Muscle of leg (tissue), 11 donors: ENCODE data around the gene ZNF10. TPM values are rescaled to one million over a fixed set of nuclear protein-coding genes. Genes with fewer than 3 reads are reported as not detected.

Experiments used
- DNase-seq: peaks from one replicate; pipeline ENCODE4 v3.0.0; 2013
- H3K27ac ChIP-seq: one replicate; pipeline ENCODE4 v1.5.1; 2013; ENCODE audit warnings: mild to moderate bottlenecking, low read length, control low read depth
- H3K27me3 ChIP-seq: one replicate; pipeline ENCODE4 v1.6.1; 2013; ENCODE audit warnings: low read length; ENCODE audit not compliant: control insufficient read depth, insufficient read depth
- H3K36me3 ChIP-seq: one replicate; pipeline ENCODE4 v1.6.1; 2013; ENCODE audit warnings: low read length; ENCODE audit not compliant: control insufficient read depth, insufficient read depth
- H3K4me1 ChIP-seq: one replicate; pipeline ENCODE4 v1.6.1; 2013; ENCODE audit warnings: low read length; ENCODE audit not compliant: control insufficient read depth, insufficient read depth
- H3K4me3 ChIP-seq: one replicate; pipeline ENCODE4 v1.5.1; 2013; ENCODE audit warnings: low read length, control low read depth
- H3K9me3 ChIP-seq: replicated peaks from 2 replicates; pipeline ENCODE4 v1.6.1; 2013; ENCODE audit warnings: low read depth, low read length; ENCODE audit not compliant: control insufficient read depth
- WGBS: methylation state at CpG from one replicate; pipeline ENCODE4 v1.1.5; 2013; ENCODE audit warnings: missing lambda C conversion rate; ENCODE audit not compliant: insufficient coverage; 5-methylcytosine and 5-hydroxymethylcytosine counted together
- polyA plus RNA-seq, 8 donors: library from polyadenylated mRNA; unstranded; fragments of 120-200 nt; gene quantifications; one replicate each; pipeline versions ENCODE4 v1.2.1 to v1.2.3, GENCODE V29; 2013; ENCODE audit warnings: inconsistent platforms in 1 of 8, low replicate concordance in 1 of 8; ENCODE audit not compliant: insufficient read length in 8 of 8, insufficient read depth in 1 of 8
- total RNA-seq: library from RNA; stranded (reverse); fragments of 120-200 nt; gene quantifications from one replicate; pipeline ENCODE4 v1.2.4, GENCODE V29; 2013

Gene ZNF10
- total and polyA plus RNA-seq, 9 donors, result 4.6 to 7.0 (median 5.6) TPM

DNA sequence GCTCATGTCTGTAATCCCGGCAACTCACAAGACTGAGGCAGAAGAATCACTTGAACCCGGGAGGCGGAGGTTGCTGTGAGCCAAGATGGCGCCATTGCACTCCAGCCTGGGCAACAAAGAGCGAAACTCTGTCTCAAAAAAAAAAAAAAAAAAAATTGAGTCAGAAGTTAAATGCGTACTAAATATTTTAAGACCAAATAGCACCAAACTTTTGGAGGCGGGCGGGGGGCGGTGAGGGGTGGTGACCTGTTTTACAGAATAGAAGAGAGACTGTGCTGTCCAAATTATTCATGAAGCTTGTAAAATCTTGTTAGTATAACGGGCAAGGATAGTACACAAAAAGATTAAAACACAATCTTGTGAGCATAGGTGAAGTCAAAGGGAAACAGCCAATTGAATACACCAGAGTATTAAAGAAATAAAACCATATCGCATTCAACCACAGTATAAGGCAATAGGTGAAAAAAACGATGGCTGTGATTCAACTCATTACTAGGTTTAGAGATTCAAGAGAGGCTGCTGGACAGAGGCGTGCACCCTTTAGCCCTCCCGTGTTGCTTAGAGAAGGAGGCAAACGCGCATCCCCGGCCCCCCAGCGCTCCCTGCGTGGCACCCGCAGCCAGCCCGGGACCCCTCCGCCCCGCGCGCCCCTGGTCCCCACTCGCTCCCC, 924 bp upstream of the ZNF10 start:
- no peak for DNase-seq
- H3K27me3 ChIP-seq, result no peaks in the 10 kb centered on the region
- peak overlapping the region; percentile 91 for H3K4me3 ChIP-seq
- H3K9me3 ChIP-seq, result peaks cover 48% of the 10 kb centered on the region
- H3K27ac ChIP-seq, result peak overlapping the region; percentile 93
- H3K4me1 ChIP-seq, result no peaks in the 10 kb centered on the region
- WGBS, result 8% methylated on average over 15 of the region's 26 CpGs
- H3K36me3 ChIP-seq, result peaks cover 24% of the 10 kb centered on the region

DNA sequence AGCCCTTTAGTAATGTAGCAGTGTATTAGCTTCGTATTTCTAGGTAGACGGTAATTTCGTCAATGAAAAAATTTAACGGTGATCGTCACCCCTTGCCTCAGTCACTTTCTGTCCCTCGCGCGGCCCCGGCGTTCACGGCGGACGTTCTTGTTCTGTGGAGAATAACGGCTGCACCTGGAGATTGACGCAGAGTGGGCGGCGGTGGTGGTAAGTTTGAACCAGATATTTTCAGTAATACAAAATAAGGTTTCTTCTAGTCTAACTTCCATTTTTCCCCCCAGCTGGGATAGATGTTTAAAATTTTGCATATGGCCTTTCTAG, 341 bp downstream of the ZNF10 start:
- Histone ChIP-seq H3K36me3 (peaks cover 28% of the 10 kb centered on the region), H3K4me1 (no peaks in the 10 kb centered on the region), H3K27ac (peak overlapping the region; percentile 93), H3K4me3 (peak overlapping the region; percentile 91), H3K27me3 (no peaks in the 10 kb centered on the region), H3K9me3 (peaks cover 47% of the 10 kb centered on the region)
- peak; percentile 60 for DNase-seq
- 0% methylated on average over 4 of the region's 17 CpGs for WGBS

DNA sequence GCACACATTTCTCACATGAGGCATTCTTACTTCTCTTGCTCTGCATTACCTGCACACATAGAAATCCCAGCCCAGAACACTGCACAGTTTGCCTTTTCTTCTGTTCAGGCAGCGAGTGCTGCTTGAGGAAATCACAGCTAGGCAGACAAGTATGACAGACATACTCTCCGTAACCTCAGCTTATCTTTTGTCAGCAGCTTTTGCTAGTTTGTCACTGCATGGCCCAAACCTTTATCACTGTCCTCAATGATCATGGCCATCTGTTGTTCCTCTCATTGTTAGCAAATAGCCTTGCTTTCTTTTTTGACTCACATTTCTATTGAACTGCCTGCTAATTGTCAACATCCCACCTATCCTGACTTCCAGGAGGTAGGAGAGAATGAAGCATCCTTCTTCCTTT, 5.3 kb downstream of the ZNF10 start:
- 94% methylated on average over 2 of the region's 2 CpGs for WGBS
- Histone ChIP-seq H3K36me3 (peaks cover 40% of the 10 kb centered on the region), H3K27ac (no peak overlapping the region), H3K9me3 (peaks cover 66% of the 10 kb centered on the region), H3K27me3 (no peaks in the 10 kb centered on the region), H3K4me1 (no peaks in the 10 kb centered on the region), H3K4me3 (no peak overlapping the region)
- DNase-seq, result no peak

DNA sequence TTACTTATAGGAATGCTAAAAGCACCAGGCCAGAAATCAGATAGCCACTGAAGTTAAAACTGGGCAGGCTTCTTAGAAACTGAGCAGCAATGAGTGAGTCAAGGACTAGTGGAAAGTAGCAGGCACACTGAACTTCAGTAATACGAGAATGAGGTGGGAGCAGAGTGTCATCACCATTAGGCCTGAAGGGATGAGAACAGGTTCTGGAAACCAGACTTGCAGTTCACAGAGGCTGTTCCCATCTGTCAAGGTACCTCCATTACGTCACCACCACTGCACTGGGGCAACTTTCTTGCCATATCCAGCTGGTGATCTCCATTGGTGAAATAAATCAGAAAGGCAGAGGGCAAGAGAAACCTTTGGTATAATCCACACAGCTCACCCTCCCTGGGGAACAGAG, 15.6 kb downstream of the ZNF10 start:
- H3K27me3 ChIP-seq, result no peaks in the 10 kb centered on the region
- DNase-seq, result no peak
- H3K27ac ChIP-seq, result no peak overlapping the region
- no peak overlapping the region for H3K4me3 ChIP-seq
- H3K36me3 ChIP-seq, result peaks cover 36% of the 10 kb centered on the region
- WGBS, result 100% methylated on average over 1 of the region's 2 CpGs
- H3K4me1 ChIP-seq, result no peaks in the 10 kb centered on the region
- H3K9me3 ChIP-seq, result peaks cover 55% of the 10 kb centered on the region

DNA sequence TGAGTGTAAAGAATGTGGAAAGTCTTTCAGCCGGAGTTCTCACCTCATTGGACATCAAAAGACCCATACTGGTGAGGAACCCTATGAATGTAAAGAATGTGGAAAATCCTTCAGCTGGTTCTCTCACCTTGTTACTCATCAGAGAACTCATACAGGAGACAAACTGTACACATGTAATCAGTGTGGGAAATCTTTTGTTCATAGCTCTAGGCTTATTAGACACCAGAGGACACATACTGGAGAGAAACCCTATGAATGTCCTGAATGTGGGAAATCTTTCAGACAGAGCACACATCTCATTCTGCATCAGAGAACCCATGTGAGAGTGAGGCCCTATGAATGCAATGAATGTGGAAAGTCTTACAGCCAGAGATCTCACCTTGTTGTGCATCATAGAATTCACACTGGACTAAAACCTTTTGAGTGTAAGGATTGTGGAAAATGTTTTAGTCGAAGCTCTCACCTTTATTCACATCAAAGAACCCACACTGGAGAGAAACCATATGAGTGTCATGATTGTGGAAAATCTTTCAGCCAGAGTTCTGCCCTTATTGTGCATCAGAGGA, 25.8 kb downstream of the ZNF10 start:
- no CpG with 5 or more reads among the region's 2 CpGs for WGBS
- no peak for DNase-seq
- no peak overlapping the region for H3K4me3 ChIP-seq
- H3K9me3 ChIP-seq, result peaks cover 68% of the 10 kb centered on the region
- H3K4me1 ChIP-seq, result no peaks in the 10 kb centered on the region
- peaks cover 41% of the 10 kb centered on the region for H3K36me3 ChIP-seq
- H3K27me3 ChIP-seq, result no peaks in the 10 kb centered on the region
- H3K27ac ChIP-seq, result no peak overlapping the region

DNA sequence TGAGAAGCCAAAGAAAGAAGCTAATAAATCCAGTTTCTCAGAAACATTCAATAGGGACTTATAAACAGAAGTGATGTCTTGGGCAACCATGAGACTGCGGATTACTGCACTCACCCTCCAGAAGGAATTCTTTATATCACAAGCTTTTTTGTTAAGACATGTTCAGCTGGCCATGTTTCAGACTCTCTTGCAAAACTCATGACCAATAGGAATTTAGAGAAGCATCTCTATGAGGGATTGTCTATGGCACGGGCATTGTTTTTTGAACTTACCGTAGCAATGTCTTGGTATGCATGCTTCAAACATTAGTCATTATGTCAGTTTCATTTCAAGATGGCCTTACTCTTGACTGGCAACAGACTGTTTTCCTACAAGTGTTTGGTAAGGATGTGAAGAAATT, 35.3 kb downstream of the ZNF10 start:
- Histone ChIP-seq H3K4me3 (no peak overlapping the region), H3K4me1 (no peaks in the 10 kb centered on the region), H3K27ac (no peak overlapping the region), H3K27me3 (no peaks in the 10 kb centered on the region), H3K36me3 (no peaks in the 10 kb centered on the region), H3K9me3 (peaks cover 42% of the 10 kb centered on the region)
- WGBS, result no CpG with 5 or more reads among the region's 3 CpGs
- DNase-seq, result no peak

DNA sequence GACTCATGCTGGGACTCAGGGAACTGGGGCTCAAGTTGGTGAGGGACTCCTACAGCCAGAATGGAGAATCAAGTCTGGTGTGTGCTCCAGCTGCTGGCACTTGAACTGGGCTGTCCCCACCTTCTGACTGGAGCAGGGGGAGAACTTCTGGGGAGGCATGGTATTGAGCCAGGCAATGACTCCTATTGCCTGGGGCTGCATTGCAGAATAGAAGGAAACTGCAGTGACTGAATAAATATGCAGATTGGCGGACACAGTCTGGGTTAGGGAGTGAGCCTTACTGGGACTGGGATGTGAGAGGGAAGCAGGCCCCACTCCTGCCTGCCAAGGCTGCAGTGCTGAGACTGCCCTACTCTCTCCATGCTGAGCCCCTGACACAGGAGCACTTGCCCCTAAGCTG, 42.1 kb downstream of the ZNF10 start:
- Histone ChIP-seq H3K36me3 (no peaks in the 10 kb centered on the region), H3K4me3 (no peak overlapping the region), H3K27ac (no peak overlapping the region), H3K4me1 (no peaks in the 10 kb centered on the region), H3K9me3 (peaks cover 39% of the 10 kb centered on the region), H3K27me3 (no peaks in the 10 kb centered on the region)
- no peak for DNase-seq
- 100% methylated on average over 1 of the region's 1 CpG for WGBS

DNA sequence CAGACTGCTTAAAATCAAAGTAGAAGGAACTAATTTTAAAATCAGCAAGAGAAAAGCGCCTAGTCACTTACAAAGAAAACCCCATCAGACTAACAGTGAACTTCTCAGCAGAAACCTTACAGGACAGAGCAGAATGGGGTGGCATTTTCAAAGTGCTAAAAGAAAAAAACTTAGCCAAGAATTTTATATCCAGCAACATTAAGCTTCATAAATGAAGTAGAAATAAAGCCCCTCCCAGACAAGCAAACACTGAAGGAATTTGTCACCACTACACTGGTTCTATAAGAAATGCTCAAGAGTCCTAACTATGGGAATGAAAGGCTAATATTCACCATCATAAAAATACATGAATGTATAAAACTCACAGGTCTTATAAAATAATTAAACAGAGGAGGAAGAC, 44.5 kb downstream of the ZNF10 start:
- peaks cover 39% of the 10 kb centered on the region for H3K9me3 ChIP-seq
- no peak overlapping the region for H3K4me3 ChIP-seq
- WGBS, result no CpG with 5 or more reads among the region's 1 CpG
- no peak overlapping the region for H3K27ac ChIP-seq
- H3K27me3 ChIP-seq, result no peaks in the 10 kb centered on the region
- no peaks in the 10 kb centered on the region for H3K4me1 ChIP-seq
- H3K36me3 ChIP-seq, result no peaks in the 10 kb centered on the region
- no peak for DNase-seq

DNA sequence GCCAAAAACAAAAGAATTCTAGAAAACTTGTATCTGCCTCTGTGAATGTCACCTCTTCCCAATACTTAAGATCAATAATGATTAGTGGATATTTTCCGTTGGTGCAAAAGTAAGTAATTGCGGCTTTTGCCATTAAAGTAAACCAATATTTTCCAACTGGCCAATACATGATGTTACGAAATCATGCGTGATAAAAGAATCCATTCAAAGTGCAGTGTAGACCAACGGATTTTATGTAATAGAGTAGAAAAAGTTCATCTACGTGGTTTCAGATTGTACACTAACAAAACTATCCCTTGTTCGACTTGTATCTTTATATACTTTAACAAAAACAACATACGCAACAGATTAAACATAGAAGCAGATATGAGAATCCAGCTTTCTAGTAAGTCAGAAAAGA, 50.2 kb downstream of the ZNF10 start:
- Histone ChIP-seq H3K4me1 (peaks cover 3% of the 10 kb centered on the region), H3K36me3 (peaks cover 28% of the 10 kb centered on the region), H3K4me3 (no peak overlapping the region), H3K27ac (no peak overlapping the region), H3K27me3 (no peaks in the 10 kb centered on the region), H3K9me3 (peaks cover 38% of the 10 kb centered on the region)
- WGBS, result no CpG with 5 or more reads among the region's 8 CpGs
- no peak for DNase-seq

DNA sequence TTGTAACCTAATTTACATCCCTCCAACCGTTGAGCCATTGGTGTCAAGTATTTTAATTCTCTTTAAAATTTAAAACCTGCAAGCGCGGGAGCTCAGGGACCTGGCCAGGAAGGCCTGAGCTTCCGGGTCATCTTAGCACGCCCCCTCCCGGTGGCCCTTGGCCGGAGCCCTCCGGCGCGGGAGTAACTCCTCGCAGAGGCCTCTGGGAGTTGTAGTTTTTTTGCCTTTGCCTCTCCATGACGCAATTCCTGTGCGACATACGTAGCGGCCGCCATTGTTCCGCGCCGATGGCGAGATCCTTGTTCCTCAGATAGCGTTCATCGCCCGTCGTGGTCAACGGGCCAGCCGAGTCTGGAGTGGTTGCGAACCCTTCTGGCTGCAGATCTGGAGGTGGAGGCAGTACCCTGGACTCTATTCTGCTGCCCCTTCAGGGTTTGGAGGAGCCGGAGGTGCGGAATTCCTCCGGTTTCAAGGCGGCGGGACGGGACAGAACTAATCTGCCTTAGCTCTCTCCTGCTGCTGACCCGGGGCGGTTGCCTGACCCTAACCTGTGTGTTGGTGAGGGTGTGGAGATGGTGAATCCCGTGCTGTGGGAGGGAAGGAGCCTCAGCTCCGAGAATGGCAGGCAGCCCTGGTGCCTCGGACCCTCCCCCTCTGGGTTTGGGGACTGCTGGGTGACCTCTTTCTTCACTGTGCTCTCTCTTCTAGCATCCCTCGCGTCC, 51.0 kb downstream of the ZNF10 start, which contains the start of gene ZNF268:
Gene ZNF268, plus strand, starts transcription at position 258 of the 722 bp plus-strand sequence. CDS start 503 bp downstream, outside the sequence.
- under 1% methylated on average over 34 of the region's 40 CpGs for WGBS
- H3K9me3 ChIP-seq, result peaks cover 44% of the 10 kb centered on the region

More for the DNA sequence above, 51.0 kb downstream of the ZNF10 start, which contains the start of gene ZNF268:
- Histone ChIP-seq H3K4me1 (peaks cover 3% of the 10 kb centered on the region), H3K36me3 (peaks cover 34% of the 10 kb centered on the region), H3K4me3 (peak within 1 kb of the TSS; percentile 83), H3K27me3 (no peaks in the 10 kb centered on the region), H3K27ac (peak within 1 kb of the TSS; percentile 84)
- peak; percentile 96 for DNase-seq
